Karpas-422 (cell line): ENCODE data around the gene TUBA8. TPM values are rescaled to one million over a fixed set of nuclear protein-coding genes. Genes with fewer than 3 reads are reported as not detected.
"Not testable (repeated sequence)": the region's sequence is repeated elsewhere in the genome, so short reads cannot be mapped to it uniquely, and the experiment has no call there.

Experiments
- DNase-seq: peaks from one replicate; pipeline ENCODE4 v3.0.0-alpha.2; 2015
- H2AFZ ChIP-seq: fragments of 200-600 bp; sonication (generic); 2 replicates; pipeline ENCODE4 v1.6.1; 2014; ENCODE audit warnings: antibody characterized with exemption, low read length, mixed read lengths
- H3K27ac ChIP-seq: fragments of 200-600 bp; sonication (generic); 2 replicates; pipeline ENCODE4 v1.5.1; 2014; ENCODE audit warnings: mild to moderate bottlenecking, low read length, moderate library complexity
- H3K27me3 ChIP-seq: fragments of 200-600 bp; sonication (generic); 2 replicates; pipeline ENCODE4 v1.6.1; 2014; ENCODE audit warnings: low read length, mixed read lengths
- H3K36me3 ChIP-seq: fragments of 200-600 bp; sonication (generic); 2 replicates; pipeline ENCODE4 v1.6.1; 2014; ENCODE audit warnings: low read length, mixed read lengths; ENCODE audit not compliant: insufficient read depth
- H3K4me1 ChIP-seq: fragments of 200-600 bp; sonication (generic); 2 replicates; pipeline ENCODE4 v1.6.1; 2014; ENCODE audit warnings: mild to moderate bottlenecking, low read length, mixed read lengths
- H3K4me2 ChIP-seq: fragments of 200-600 bp; sonication (generic); 2 replicates; pipeline ENCODE4 v1.6.1; 2014; ENCODE audit warnings: low read length, low read depth, mild to moderate bottlenecking; ENCODE audit not compliant: poor library complexity, severe bottlenecking
- H3K4me3 ChIP-seq: fragments of 200-600 bp; sonication (generic); 2 replicates; pipeline ENCODE4 v1.5.1; 2014; ENCODE audit warnings: mild to moderate bottlenecking, antibody characterized with exemption, low read length, mixed read lengths
- H3K79me2 ChIP-seq: fragments of 200-600 bp; sonication (generic); 2 replicates; pipeline ENCODE4 v1.6.1; 2014; ENCODE audit warnings: mild to moderate bottlenecking, low read length, mixed read lengths
- H3K9ac ChIP-seq: fragments of 200-600 bp; sonication (generic); 2 replicates; pipeline ENCODE4 v1.6.0; 2014; ENCODE audit warnings: low read length
- H3K9me2 ChIP-seq: fragments of 200-600 bp; sonication (generic), shearing (Covaris generic); replicated peaks from 2 replicates; pipeline ENCODE4 v1.6.0; 2014; ENCODE audit warnings: mild to moderate bottlenecking, low read length, moderate library complexity; ENCODE audit not compliant: insufficient read depth
- H3K9me3 ChIP-seq: fragments of 300-700, 200-600 bp; sonication (generic); 2 replicates; pipeline ENCODE4 v1.6.1; 2014; ENCODE audit warnings: low read length, mixed read lengths
- H4K20me1 ChIP-seq: fragments of 200-600 bp; sonication (generic); 2 replicates; pipeline ENCODE4 v1.6.1; 2014; ENCODE audit warnings: mild to moderate bottlenecking, antibody characterized with exemption, low read length, low read depth; ENCODE audit not compliant: insufficient read depth
- total RNA-seq: library from RNA; depleted of rRNA; stranded (reverse); fragments of >200 nt; shearing (Covaris generic); gene quantifications from 2 replicates; pipeline ENCODE4 v1.2.3, GENCODE V29; 2014; ENCODE audit warnings: low replicate concordance

The TUBA8 gene
- total RNA-seq, 1 experiment from 2014 or later, result 1.5 TPM

GRCh38 chr22:18120857-18121256 is 10.2 kb downstream of the TUBA8 start:
- Histone ChIP-seq H2AFZ (no peak overlapping the region), H3K9ac (no peak overlapping the region), H3K79me2 (no peaks in the 10 kb centered on the region), H3K9me3 (no peaks in the 10 kb centered on the region), H3K9me2 (no peaks in the 10 kb centered on the region), H3K36me3 (no peaks in the 10 kb centered on the region), H3K27ac (no peak overlapping the region), H3K27me3 (no peaks in the 10 kb centered on the region), H3K4me2 (no peak overlapping the region), H3K4me1 (no peaks in the 10 kb centered on the region), H4K20me1 (0 out of 2 replicates have a peak, but pooled peaks cover 14% of the 10 kb centered on the region), H3K4me3 (no peak overlapping the region)
- DNase-seq, result no peak

- H3K79me2 ChIP-seq, result no peaks in the 10 kb centered on the region
- H3K9ac ChIP-seq, result no peak overlapping the region
- H3K27me3 ChIP-seq, result no peaks in the 10 kb centered on the region
- H3K27ac ChIP-seq, result no peak overlapping the region
- H3K36me3 ChIP-seq, result no peaks in the 10 kb centered on the region
- H3K9me2 ChIP-seq, result no peaks in the 10 kb centered on the region
- H3K4me3 ChIP-seq, result no peak overlapping the region
- DNase-seq, result no peak
- H3K9me3 ChIP-seq, result no peaks in the 10 kb centered on the region
- no peaks in the 10 kb centered on the region for H3K4me1 ChIP-seq
- H3K4me2 ChIP-seq, result no peak overlapping the region
- no peak overlapping the region for H2AFZ ChIP-seq
- H4K20me1 ChIP-seq, result 0 out of 2 replicates have a peak, but pooled peaks cover 12% of the 10 kb centered on the region
These were observed 10.9 kb downstream of the TUBA8 start for GRCh38 chr22:18121506-18121905.

DNA sequence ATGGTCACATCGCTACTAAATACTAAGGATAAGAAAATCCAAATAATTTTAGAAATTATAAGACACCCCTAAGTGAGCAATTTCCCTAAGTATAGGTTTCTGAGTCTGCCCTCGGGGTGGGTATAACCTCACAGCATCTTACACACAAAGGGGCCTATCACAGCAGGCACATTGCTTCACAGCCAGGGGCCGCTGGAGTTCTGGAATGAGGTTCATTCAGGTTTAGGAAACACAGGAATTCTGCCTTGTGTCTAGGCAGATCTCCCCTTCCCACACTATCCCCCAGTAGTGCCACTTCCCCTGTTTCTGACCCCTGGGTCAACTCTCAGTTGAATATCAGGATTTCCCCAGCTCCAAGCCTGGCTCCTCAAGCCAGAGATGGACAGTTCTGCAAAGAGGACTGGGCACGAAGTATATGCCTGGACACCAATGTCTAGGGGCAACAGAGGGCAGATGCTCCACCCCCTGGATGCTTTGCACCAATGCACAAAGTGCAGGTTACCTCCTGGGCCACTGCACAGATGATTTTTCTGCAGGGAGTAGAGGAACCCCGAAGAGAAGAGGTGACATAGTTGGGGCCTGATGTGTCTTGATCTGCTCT is 11.4 kb downstream of the TUBA8 start:
- Histone ChIP-seq H3K27me3 (no peaks in the 10 kb centered on the region), H3K4me3 (no peak overlapping the region), H3K9ac (no peak overlapping the region), H3K9me3 (no peaks in the 10 kb centered on the region), H3K4me2 (no peak overlapping the region), H3K9me2 (no peaks in the 10 kb centered on the region), H4K20me1 (0 out of 2 replicates have a peak, but pooled peaks cover 8% of the 10 kb centered on the region), H3K27ac (no peak overlapping the region), H2AFZ (no peak overlapping the region), H3K36me3 (no peaks in the 10 kb centered on the region), H3K4me1 (no peaks in the 10 kb centered on the region), H3K79me2 (no peaks in the 10 kb centered on the region)
- DNase-seq, result no peak

GRCh38 chr22:18123476-18124025 is 12.9 kb downstream of the TUBA8 start:
- H3K4me1 ChIP-seq, H3K27me3 ChIP-seq, H3K27ac ChIP-seq, H2AFZ ChIP-seq, H3K9me2 ChIP-seq, H3K4me2 ChIP-seq, H3K9ac ChIP-seq, DNase-seq, H3K79me2 ChIP-seq, H3K36me3 ChIP-seq, H3K9me3 ChIP-seq, H4K20me1 ChIP-seq, H3K4me3 ChIP-seq: not testable (repeated sequence)

GRCh38 chr22:18126606-18127005 is 16.0 kb downstream of the TUBA8 start:
- no peaks in the 10 kb centered on the region for H4K20me1 ChIP-seq
- no peaks in the 10 kb centered on the region for H3K27me3 ChIP-seq
- no peak overlapping the region for H3K4me3 ChIP-seq
- no peak overlapping the region for H3K27ac ChIP-seq
- H3K9me2 ChIP-seq, result no peaks in the 10 kb centered on the region
- H3K4me1 ChIP-seq, result no peaks in the 10 kb centered on the region
- no peak overlapping the region for H3K4me2 ChIP-seq
- H3K9me3 ChIP-seq, result no peaks in the 10 kb centered on the region
- H3K36me3 ChIP-seq, result no peaks in the 10 kb centered on the region
- no peaks in the 10 kb centered on the region for H3K79me2 ChIP-seq
- DNase-seq, result no peak
- no peak overlapping the region for H3K9ac ChIP-seq
- no peak overlapping the region for H2AFZ ChIP-seq

- Histone ChIP-seq H2AFZ (no peak overlapping the region), H3K9me3 (no peaks in the 10 kb centered on the region), H3K27ac (no peak overlapping the region), H3K36me3 (no peaks in the 10 kb centered on the region), H3K27me3 (no peaks in the 10 kb centered on the region), H3K9me2 (no peaks in the 10 kb centered on the region), H3K79me2 (no peaks in the 10 kb centered on the region), H3K4me2 (no peak overlapping the region), H3K4me3 (no peak overlapping the region), H3K9ac (no peak overlapping the region), H4K20me1 (no peaks in the 10 kb centered on the region), H3K4me1 (peaks cover 13% of the 10 kb centered on the region)
- DNase-seq, result no peak
These were observed 19.4 kb downstream of the TUBA8 start for GRCh38 chr22:18130018-18130417.

- Histone ChIP-seq H3K4me3 (no peak overlapping the region), H4K20me1 (no peaks in the 10 kb centered on the region), H3K79me2 (no peaks in the 10 kb centered on the region), H3K27me3 (no peaks in the 10 kb centered on the region), H3K36me3 (no peaks in the 10 kb centered on the region), H3K9ac (no peak overlapping the region), H2AFZ (no peak overlapping the region), H3K27ac (no peak overlapping the region), H3K9me2 (no peaks in the 10 kb centered on the region), H3K4me2 (no peak overlapping the region), H3K9me3 (no peaks in the 10 kb centered on the region), H3K4me1 (peaks cover 15% of the 10 kb centered on the region)
- no peak for DNase-seq
These were observed 20.3 kb downstream of the TUBA8 start for GRCh38 chr22:18130699-18131429.

- H3K4me1 ChIP-seq, result peaks cover 15% of the 10 kb centered on the region
- H3K9ac ChIP-seq, result no peak overlapping the region
- H2AFZ ChIP-seq, result no peak overlapping the region
- H3K9me2 ChIP-seq, result no peaks in the 10 kb centered on the region
- no peak for DNase-seq
- no peak overlapping the region for H3K4me2 ChIP-seq
- no peak overlapping the region for H3K27ac ChIP-seq
- no peaks in the 10 kb centered on the region for H3K9me3 ChIP-seq
- no peaks in the 10 kb centered on the region for H3K36me3 ChIP-seq
- no peaks in the 10 kb centered on the region for H3K27me3 ChIP-seq
- no peaks in the 10 kb centered on the region for H3K79me2 ChIP-seq
- no peaks in the 10 kb centered on the region for H4K20me1 ChIP-seq
- H3K4me3 ChIP-seq, result no peak overlapping the region
These were observed 22.8 kb downstream of the TUBA8 start for GRCh38 chr22:18133452-18133851.
